GM23248 (cell line): ENCODE results near the gene P2RX3. TPM values are rescaled to one million over a fixed set of nuclear protein-coding genes. Genes with fewer than 3 reads are reported as not detected.

ENCODE experiments used
- DNase-seq: peaks from one replicate; pipeline ENCODE4 v3.0.0-alpha.2; 2015
- H2AFZ ChIP-seq: fragments of 200-600 bp; sonication (generic); 2 replicates; pipeline ENCODE4 v1.6.1; 2016; ENCODE audit warnings: antibody characterized with exemption
- H3F3A ChIP-seq: fragments of 200-600 bp; sonication (generic); 2 replicates; pipeline ENCODE4 v1.6.1; 2016; ENCODE audit warnings: mild to moderate bottlenecking, antibody characterized with exemption, mixed run types; ENCODE audit not compliant: insufficient read depth
- H3K27ac ChIP-seq: fragments of 200-600 bp; sonication (generic); 2 replicates; pipeline ENCODE4 v1.5.1; 2016; ENCODE audit warnings: mild to moderate bottlenecking
- H3K27me3 ChIP-seq: fragments of 200-600 bp; sonication (generic); replicated peaks from 2 replicates; pipeline ENCODE4 v1.6.1; 2016; ENCODE audit warnings: mild to moderate bottlenecking; ENCODE audit not compliant: insufficient read depth
- H3K36me3 ChIP-seq: fragments of 200-600 bp; sonication (generic); 2 replicates; pipeline ENCODE4 v1.6.1; 2016; ENCODE audit warnings: low read depth, mild to moderate bottlenecking
- H3K4me1 ChIP-seq: fragments of 200-600 bp; sonication (generic); 2 replicates; pipeline ENCODE4 v1.6.1; 2016; ENCODE audit warnings: mild to moderate bottlenecking; ENCODE audit not compliant: insufficient read depth
- H3K4me2 ChIP-seq: fragments of 200-600 bp; sonication (generic); one replicate; pipeline ENCODE4 v1.6.1; 2016; ENCODE audit warnings: mild to moderate bottlenecking; ENCODE audit not compliant: unreplicated experiment
- H3K4me3 ChIP-seq: fragments of 200-600 bp; sonication (generic); 2 replicates; pipeline ENCODE4 v1.5.1; 2016; ENCODE audit warnings: mild to moderate bottlenecking
- H3K79me2 ChIP-seq: fragments of 200-600 bp; sonication (generic); 2 replicates; pipeline ENCODE4 v1.6.1; 2016; ENCODE audit warnings: mild to moderate bottlenecking; ENCODE audit not compliant: insufficient read depth
- H3K9ac ChIP-seq: fragments of 200-600 bp; sonication (generic); 2 replicates; pipeline ENCODE4 v1.6.1; 2016; ENCODE audit warnings: mild to moderate bottlenecking
- H3K9me2 ChIP-seq: fragments of 200-600 bp; sonication (generic); 2 replicates; pipeline ENCODE4 v1.6.1; 2016; ENCODE audit warnings: mixed run types, mild to moderate bottlenecking, moderate library complexity; ENCODE audit not compliant: insufficient read depth
- H3K9me3 ChIP-seq: fragments of 200-600 bp; sonication (generic); one replicate; pipeline ENCODE4 v1.6.1; 2017; ENCODE audit warnings: low read depth
- H4K20me1 ChIP-seq: fragments of 200-600 bp; sonication (generic); 2 replicates; pipeline ENCODE4 v1.6.0; 2016; ENCODE audit not compliant: insufficient read depth
- EZH2 ChIP-seq: fragments of 200-600 bp; sonication (generic); IDR thresholded peaks from 2 replicates; pipeline ENCODE4 v1.6.1; 2018; ENCODE audit warnings: antibody characterized with exemption, mild to moderate bottlenecking; ENCODE audit not compliant: insufficient read depth, poor library complexity, severe bottlenecking
- EZH2phosphoT487 ChIP-seq: fragments of 200-600 bp; sonication (generic); IDR thresholded peaks from 2 replicates; pipeline ENCODE4 v1.6.1; 2018; ENCODE audit warnings: antibody characterized with exemption, moderate library complexity, mild to moderate bottlenecking, low read depth; ENCODE audit not compliant: insufficient read depth
- WGBS, 2 experiments: methylation state at CpG; one replicate each; pipeline ENCODE4 v1.1.6; 2015 to 2017; ENCODE audit warnings: low lambda C conversion rate in 2 of 2, low coverage in 1 of 2; ENCODE audit errors: missing lambda C conversion rate in 2 of 2; 5-methylcytosine and 5-hydroxymethylcytosine counted together
- in situ Hi-C: fragments of 300-500 bp; cut with MboI; formaldehyde crosslinking; loops from 2 replicates; pipeline ENCODE4 v1.15.0; 2020
- polyA plus RNA-seq: library from polyadenylated mRNA; unstranded; fragments of >200 nt; fragmentation: Nextera tagmentation; extraction: Ambion mirVana; gene quantifications from 2 replicates; pipeline ENCODE4 v1.2.1, GENCODE V29; 2016
- total RNA-seq: library from RNA; depleted of rRNA; stranded (reverse); fragments of >200 nt; shearing (Covaris generic); gene quantifications from 2 replicates; pipeline ENCODE4 v1.2.3, GENCODE V29; 2014

P2RX3 gene
- total and polyA plus RNA-seq, 2 experiments from 2014 or later: 0.10 TPM; not detected in 1

DNA sequence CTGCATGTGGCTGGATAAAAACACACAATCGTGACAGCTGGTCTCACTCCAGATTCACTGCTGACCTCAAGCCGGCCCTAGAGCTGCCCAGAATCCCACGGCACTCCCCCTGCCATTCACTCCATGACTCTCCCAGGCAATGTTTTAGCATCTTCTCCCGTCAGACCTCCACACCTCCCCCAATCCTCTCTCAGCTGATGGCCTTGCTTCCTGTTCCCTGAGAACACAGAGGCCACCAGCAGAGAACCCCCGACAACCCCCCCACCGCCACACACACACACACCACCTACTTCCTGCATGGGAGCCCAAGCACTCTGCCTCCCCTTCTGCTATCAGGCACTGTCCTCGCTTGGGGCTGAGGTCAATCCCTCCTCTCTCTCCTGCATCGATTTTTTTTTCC is 22.7 kb upstream of the P2RX3 start:
- Histone ChIP-seq H3K36me3 (peaks cover 29% of the 10 kb centered on the region; the same call in 1 of the 2 replicates), H3K27me3 (no peaks in the 10 kb centered on the region), H3K4me1 (peaks cover 39% of the 10 kb centered on the region), H3K4me3 (no peak overlapping the region), H3F3A (peaks cover 47% of the 10 kb centered on the region), H3K4me2 (no peak overlapping the region), H3K9ac (peak overlapping the region; percentile 16; the same call in 1 of the 2 replicates), H3K27ac (no peak overlapping the region), H4K20me1 (peaks cover 9% of the 10 kb centered on the region; the same call in 1 of the 2 replicates), H2AFZ (no peak overlapping the region), H3K9me3 (no peaks in the 10 kb centered on the region), H3K9me2 (no peaks in the 10 kb centered on the region), H3K79me2 (peaks cover 71% of the 10 kb centered on the region)
- WGBS, 2 experiments: 60% methylated on average over 7 to 8 of the region's 8 CpGs
- TF ChIP-seq EZH2 (no peak), EZH2phosphoT487 (no peak)
- in situ Hi-C loops: no loop called here
- DNase-seq: no peak

DNA sequence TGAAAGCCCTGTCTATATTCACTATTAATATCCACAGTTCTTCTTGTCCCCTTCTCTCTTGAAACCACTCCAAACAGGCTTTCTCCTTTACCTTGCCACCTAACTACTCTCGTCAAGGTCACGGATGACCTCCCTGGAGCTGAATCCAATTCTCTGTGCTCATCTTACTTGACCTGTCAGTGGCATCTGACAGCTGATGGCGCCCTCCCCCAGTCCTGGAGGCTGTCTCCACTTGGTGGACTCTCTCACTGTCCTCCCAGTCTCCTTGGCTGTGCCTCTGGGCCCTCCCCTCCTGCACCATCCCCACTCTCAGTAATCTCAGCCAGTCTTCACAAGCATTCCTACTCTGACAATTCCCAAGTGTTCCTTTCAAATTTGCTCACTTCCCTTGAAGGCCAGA is 22.1 kb upstream of the P2RX3 start:
- no peaks in the 10 kb centered on the region for H3K9me2 ChIP-seq
- H3K9ac ChIP-seq: peak overlapping the region; percentile 16; the same call in 1 of the 2 replicates
- H3K4me1 ChIP-seq: peaks cover 39% of the 10 kb centered on the region
- no peaks in the 10 kb centered on the region for H3K9me3 ChIP-seq
- H3K27me3 ChIP-seq: no peaks in the 10 kb centered on the region
- H3K4me3 ChIP-seq: no peak overlapping the region
- H3F3A ChIP-seq: peaks cover 50% of the 10 kb centered on the region
- in situ Hi-C loops: no loop called here
- 66 to 72% methylated on average over 3 of the region's 3 CpGs for WGBS, 2 experiments
- H3K36me3 ChIP-seq: peaks cover 35% of the 10 kb centered on the region; the same call in 1 of the 2 replicates
- no peak for DNase-seq
- H3K4me2 ChIP-seq: no peak overlapping the region
- TF ChIP-seq EZH2phosphoT487 (no peak), EZH2 (no peak)
- H4K20me1 ChIP-seq: peaks cover 12% of the 10 kb centered on the region; the same call in 1 of the 2 replicates
- no peak overlapping the region for H3K27ac ChIP-seq
- H3K79me2 ChIP-seq: peaks cover 71% of the 10 kb centered on the region
- no peak overlapping the region for H2AFZ ChIP-seq

DNA sequence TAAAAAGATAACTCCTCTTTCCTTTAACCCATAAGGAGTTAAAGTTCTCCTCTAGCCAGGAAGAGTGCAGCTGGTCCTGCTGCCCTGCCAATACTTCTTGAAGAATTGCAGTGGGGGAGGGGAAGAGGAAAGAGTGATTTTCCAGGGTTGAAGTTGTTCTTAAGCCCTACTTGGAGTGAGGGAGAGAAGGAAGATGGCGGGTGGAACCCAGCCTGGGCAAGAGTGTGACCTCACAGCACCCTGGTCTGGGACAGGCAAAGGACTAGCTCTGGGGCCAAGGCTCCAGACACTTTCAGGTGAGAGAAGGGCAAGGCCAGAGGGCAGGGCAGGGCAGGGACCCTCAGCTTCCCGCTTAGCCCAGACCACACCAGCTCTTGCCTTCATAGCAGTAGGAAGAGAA is 20.0 kb upstream of the P2RX3 start:
- peak; percentile 54 for DNase-seq
- peaks cover 36% of the 10 kb centered on the region for H3K4me1 ChIP-seq
- H3K4me2 ChIP-seq: no peak overlapping the region
- H4K20me1 ChIP-seq: peaks cover 12% of the 10 kb centered on the region; the same call in 1 of the 2 replicates
- H3K36me3 ChIP-seq: peaks cover 36% of the 10 kb centered on the region; the same call in 1 of the 2 replicates
- WGBS, 2 experiments: 51 to 62% methylated on average over 2 of the region's 2 CpGs
- peaks cover 88% of the 10 kb centered on the region for H3K79me2 ChIP-seq
- H3K9me3 ChIP-seq: no peaks in the 10 kb centered on the region
- in situ Hi-C loops: no loop called here
- no peak overlapping the region for H3K9ac ChIP-seq
- no peak overlapping the region for H3K27ac ChIP-seq
- H3F3A ChIP-seq: peaks cover 50% of the 10 kb centered on the region
- no peaks in the 10 kb centered on the region for H3K27me3 ChIP-seq
- TF ChIP-seq EZH2phosphoT487: no peak
- TF ChIP-seq EZH2: no peak
- no peak overlapping the region for H3K4me3 ChIP-seq
- no peak overlapping the region for H2AFZ ChIP-seq
- H3K9me2 ChIP-seq: no peaks in the 10 kb centered on the region

DNA sequence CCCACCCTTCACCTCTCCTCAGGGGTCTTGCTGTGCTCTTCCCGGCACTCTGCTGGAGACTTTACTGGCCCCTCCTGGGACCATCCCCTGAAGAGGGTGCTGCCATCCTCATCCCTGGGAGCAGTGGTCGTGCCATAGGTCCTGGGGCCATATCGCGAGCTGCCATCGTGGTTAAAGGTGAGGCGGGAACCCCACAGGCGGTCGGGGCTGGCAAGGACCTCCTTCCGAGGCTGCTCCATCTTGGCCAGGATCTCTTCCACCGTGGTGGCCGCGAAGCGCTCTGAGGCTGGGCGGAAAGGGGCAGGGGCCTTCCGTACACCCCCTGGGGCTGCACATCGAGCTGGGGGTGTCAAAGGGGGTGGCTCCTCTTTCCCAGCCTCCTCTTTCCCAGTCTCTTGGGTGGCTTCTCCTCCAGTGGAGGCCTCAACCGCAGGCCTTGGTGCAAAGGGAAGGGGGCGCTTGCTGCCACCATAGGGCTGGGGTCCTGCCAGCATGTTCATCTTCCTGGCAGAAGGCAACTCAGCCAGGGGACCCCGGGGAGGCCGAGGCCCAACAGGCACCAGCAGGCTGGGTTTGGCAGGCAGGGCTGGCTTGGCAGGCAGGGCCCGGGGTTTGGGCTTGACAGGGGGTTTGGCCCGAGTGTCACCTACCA is 18.0 kb upstream of the P2RX3 start:
- peak overlapping the region; percentile 89; the same call in 1 of the 2 replicates for H3K4me3 ChIP-seq
- in situ Hi-C loops: no loop called here

More for the DNA sequence above, 18.0 kb upstream of the P2RX3 start:
- H3F3A ChIP-seq: peaks cover 50% of the 10 kb centered on the region
- 56 to 60% methylated on average over 21 to 22 of the region's 22 CpGs for WGBS, 2 experiments
- H3K4me2 ChIP-seq: peak overlapping the region; percentile 87
- no peaks in the 10 kb centered on the region for H3K27me3 ChIP-seq
- no peak overlapping the region; the same call in 1 of the 2 replicates for H3K27ac ChIP-seq
- no peaks in the 10 kb centered on the region for H3K9me2 ChIP-seq
- H3K36me3 ChIP-seq: peaks cover 36% of the 10 kb centered on the region; the same call in 1 of the 2 replicates
- no peaks in the 10 kb centered on the region for H3K9me3 ChIP-seq
- H3K9ac ChIP-seq: no peak overlapping the region
- peaks cover 38% of the 10 kb centered on the region for H3K4me1 ChIP-seq
- no peak overlapping the region for H2AFZ ChIP-seq
- peaks cover 12% of the 10 kb centered on the region; the same call in 1 of the 2 replicates for H4K20me1 ChIP-seq
- no peak for TF ChIP-seq EZH2phosphoT487
- no peak for TF ChIP-seq EZH2
- peaks cover 86% of the 10 kb centered on the region for H3K79me2 ChIP-seq
- no peak for DNase-seq
